GM19025 (cell line): ENCODE data around the gene EGFL8.

Experiments
- ATAC-seq: cut with Tn5 transposase; IDR thresholded peaks from one replicate; pipeline ENCODE4 v1.9.1; 2021; ENCODE audit warnings: mild to moderate bottlenecking, low read depth, moderate library complexity; ENCODE audit not compliant: unreplicated experiment

Gene EGFL8

GRCh38 chr6:32167154-32167760, 2.9 kb downstream of the EGFL8 start:
- no peak for ATAC-seq

GRCh38 chr6:32167761-32168262, 3.4 kb downstream of the EGFL8 start:
- no peak for ATAC-seq

GRCh38 chr6:32168350-32168749, 4.0 kb downstream of the EGFL8 start:
- ATAC-seq, result no peak

- ATAC-seq, result no peak
These were observed 4.6 kb downstream of the EGFL8 start for GRCh38 chr6:32168807-32169591.

GRCh38 chr6:32170294-32170693, 5.9 kb downstream of the EGFL8 start:
- ATAC-seq, result no peak

- no peak for ATAC-seq
These were observed 6.8 kb downstream of the EGFL8 start for GRCh38 chr6:32171234-32171633.

GRCh38 chr6:32173051-32173727, 8.8 kb downstream of the EGFL8 start:
- no peak for ATAC-seq

GRCh38 chr6:32174416-32174815, 10.0 kb downstream of the EGFL8 start:
- no peak for ATAC-seq

GRCh38 chr6:32175322-32175710, 10.9 kb downstream of the EGFL8 start:
- ATAC-seq, result no peak

- ATAC-seq, result peak; percentile 44
These were observed 11.5 kb downstream of the EGFL8 start, which contains the start of gene AGPAT1 for GRCh38 chr6:32175711-32176475. AGPAT1 (minus strand) TSS chr6:32176084; CDS start chr6:32171496, 4,588 bp downstream.

GRCh38 chr6:32176476-32177182, 12.2 kb downstream of the EGFL8 start:
- ATAC-seq, result no peak

GRCh38 chr6:32177183-32177787, 12.9 kb downstream of the EGFL8 start:
- no peak for ATAC-seq

- peak; percentile 77 for ATAC-seq
These were observed 13.6 kb downstream of the EGFL8 start, which contains the start of gene RNF5 for GRCh38 chr6:32177788-32178546. RNF5 (plus strand) TSS chr6:32178405; CDS start chr6:32178512, 107 bp downstream.

GRCh38 chr6:32178547-32179440, 14.4 kb downstream of the EGFL8 start:
- no peak for ATAC-seq

GRCh38 chr6:32179766-32180405, 15.5 kb downstream of the EGFL8 start:
- no peak for ATAC-seq

GRCh38 chr6:32181148-32181702, 16.8 kb downstream of the EGFL8 start:
- no peak for ATAC-seq
